Neural cell (in vitro differentiated cells): ENCODE data around the gene CFAP65.

ENCODE experiments used
- POLR2AphosphoS5 ChIP-seq: IDR thresholded peaks from 2 replicates; pipeline ENCODE4 v1.6.1; 2012
- TAF1 ChIP-seq: IDR thresholded peaks from 2 replicates; pipeline ENCODE4 v1.6.1; 2012; ENCODE audit warnings: low read depth
- TF ChIP-seq, protein P1 (sequence below): fragments of 450-650 bp; IDR thresholded peaks from 2 replicates; pipeline ENCODE4 v1.5.1; 2014; ENCODE audit warnings: antibody characterized with exemption, mild to moderate bottlenecking, moderate library complexity; ENCODE audit not compliant: poor library complexity, severe bottlenecking
- TF ChIP-seq, protein P2 (sequence below): IDR thresholded peaks from 2 replicates; pipeline ENCODE4 v1.6.1; 2012; ENCODE audit warnings: borderline replicate concordance

DNA sequence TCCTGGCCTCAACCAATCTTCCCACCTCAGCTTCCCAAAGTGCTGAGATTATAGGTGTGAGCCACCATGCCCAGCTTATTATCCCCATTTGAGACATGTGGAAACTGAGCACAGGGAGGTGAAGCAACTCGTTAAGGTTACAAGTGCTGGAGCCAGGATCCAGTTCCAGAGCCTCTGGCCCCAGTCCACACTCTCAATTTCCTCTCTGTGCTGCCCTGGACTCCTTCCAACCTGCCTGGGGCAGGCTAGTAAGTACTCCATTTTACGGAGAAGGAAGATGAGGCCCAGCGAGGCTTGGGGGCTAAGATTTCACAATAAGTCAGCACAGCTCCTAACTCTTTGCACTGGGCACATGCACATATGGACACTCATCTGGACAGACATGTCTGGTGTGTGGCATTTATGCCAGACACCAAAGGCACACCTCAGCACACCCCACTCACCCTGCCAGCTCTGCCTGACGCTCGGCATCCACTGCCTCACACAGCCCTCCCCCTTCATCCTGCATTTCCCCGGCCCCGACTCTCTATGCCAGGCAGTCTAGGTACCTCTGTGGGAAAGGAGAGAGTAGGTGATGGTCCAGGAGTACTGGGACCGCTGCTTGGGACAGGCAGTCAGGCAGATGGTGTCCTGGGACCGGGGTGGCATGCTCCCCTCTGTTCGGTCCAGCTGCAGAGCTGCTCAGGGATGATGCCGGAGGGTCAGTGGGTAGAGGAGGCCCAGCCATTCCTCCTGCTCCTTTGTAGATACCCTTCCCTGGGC lies 20.5 kb downstream of the CFAP65 start:
- TF ChIP-seq, protein P1, sequence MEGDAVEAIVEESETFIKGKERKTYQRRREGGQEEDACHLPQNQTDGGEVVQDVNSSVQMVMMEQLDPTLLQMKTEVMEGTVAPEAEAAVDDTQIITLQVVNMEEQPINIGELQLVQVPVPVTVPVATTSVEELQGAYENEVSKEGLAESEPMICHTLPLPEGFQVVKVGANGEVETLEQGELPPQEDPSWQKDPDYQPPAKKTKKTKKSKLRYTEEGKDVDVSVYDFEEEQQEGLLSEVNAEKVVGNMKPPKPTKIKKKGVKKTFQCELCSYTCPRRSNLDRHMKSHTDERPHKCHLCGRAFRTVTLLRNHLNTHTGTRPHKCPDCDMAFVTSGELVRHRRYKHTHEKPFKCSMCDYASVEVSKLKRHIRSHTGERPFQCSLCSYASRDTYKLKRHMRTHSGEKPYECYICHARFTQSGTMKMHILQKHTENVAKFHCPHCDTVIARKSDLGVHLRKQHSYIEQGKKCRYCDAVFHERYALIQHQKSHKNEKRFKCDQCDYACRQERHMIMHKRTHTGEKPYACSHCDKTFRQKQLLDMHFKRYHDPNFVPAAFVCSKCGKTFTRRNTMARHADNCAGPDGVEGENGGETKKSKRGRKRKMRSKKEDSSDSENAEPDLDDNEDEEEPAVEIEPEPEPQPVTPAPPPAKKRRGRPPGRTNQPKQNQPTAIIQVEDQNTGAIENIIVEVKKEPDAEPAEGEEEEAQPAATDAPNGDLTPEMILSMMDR = no peak
- TF ChIP-seq POLR2AphosphoS5 (no peak), TAF1 (no peak)
- TF ChIP-seq, protein P2, sequence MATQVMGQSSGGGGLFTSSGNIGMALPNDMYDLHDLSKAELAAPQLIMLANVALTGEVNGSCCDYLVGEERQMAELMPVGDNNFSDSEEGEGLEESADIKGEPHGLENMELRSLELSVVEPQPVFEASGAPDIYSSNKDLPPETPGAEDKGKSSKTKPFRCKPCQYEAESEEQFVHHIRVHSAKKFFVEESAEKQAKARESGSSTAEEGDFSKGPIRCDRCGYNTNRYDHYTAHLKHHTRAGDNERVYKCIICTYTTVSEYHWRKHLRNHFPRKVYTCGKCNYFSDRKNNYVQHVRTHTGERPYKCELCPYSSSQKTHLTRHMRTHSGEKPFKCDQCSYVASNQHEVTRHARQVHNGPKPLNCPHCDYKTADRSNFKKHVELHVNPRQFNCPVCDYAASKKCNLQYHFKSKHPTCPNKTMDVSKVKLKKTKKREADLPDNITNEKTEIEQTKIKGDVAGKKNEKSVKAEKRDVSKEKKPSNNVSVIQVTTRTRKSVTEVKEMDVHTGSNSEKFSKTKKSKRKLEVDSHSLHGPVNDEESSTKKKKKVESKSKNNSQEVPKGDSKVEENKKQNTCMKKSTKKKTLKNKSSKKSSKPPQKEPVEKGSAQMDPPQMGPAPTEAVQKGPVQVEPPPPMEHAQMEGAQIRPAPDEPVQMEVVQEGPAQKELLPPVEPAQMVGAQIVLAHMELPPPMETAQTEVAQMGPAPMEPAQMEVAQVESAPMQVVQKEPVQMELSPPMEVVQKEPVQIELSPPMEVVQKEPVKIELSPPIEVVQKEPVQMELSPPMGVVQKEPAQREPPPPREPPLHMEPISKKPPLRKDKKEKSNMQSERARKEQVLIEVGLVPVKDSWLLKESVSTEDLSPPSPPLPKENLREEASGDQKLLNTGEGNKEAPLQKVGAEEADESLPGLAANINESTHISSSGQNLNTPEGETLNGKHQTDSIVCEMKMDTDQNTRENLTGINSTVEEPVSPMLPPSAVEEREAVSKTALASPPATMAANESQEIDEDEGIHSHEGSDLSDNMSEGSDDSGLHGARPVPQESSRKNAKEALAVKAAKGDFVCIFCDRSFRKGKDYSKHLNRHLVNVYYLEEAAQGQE = no peak
